Keratinocyte (primary cell): ENCODE results near the gene GNPNAT1. TPM values are rescaled to one million over a fixed set of nuclear protein-coding genes. Genes with fewer than 3 reads are reported as not detected.

Experiments
- DNase-seq: peaks from one replicate; pipeline ENCODE4 v3.0.0-alpha.2; 2011; ENCODE audit warnings: low read depth, missing footprints, low spot score
- FAIRE-seq: peaks from 2 replicates; lab custom pipeline; 2011; peaks lifted over from hg19 to GRCh38; lab: Jason Lieb, UNC
- H2AFZ ChIP-seq: 2 replicates; pipeline ENCODE4 v1.6.0; 2012; ENCODE audit warnings: low read length, control low read depth, inconsistent platforms; ENCODE audit not compliant: control insufficient read depth
- H3K27ac ChIP-seq: 2 replicates; pipeline ENCODE4 v1.5.1; 2011; ENCODE audit warnings: low read length; ENCODE audit not compliant: control insufficient read depth, insufficient read depth
- H3K27me3 ChIP-seq: 3 replicates; pipeline ENCODE4 v1.6.0; 2011; ENCODE audit warnings: low read length; ENCODE audit not compliant: control insufficient read depth, insufficient read depth; ENCODE audit errors: extremely low read depth
- H3K36me3 ChIP-seq, 2 experiments: 2 replicates in 1 of 2; 3 replicates in 1 of 2; pipeline ENCODE4 v1.5.1; 2011; ENCODE audit warnings: low read length in 2 of 2, mild to moderate bottlenecking in 1 of 2; ENCODE audit not compliant: control insufficient read depth in 2 of 2, insufficient read depth in 2 of 2; ENCODE audit errors: extremely low read depth in 1 of 2
- H3K4me1 ChIP-seq: 3 replicates; pipeline ENCODE4 v1.5.1; 2011; ENCODE audit warnings: low read length; ENCODE audit not compliant: control insufficient read depth, insufficient read depth; ENCODE audit errors: extremely low read depth
- H3K4me2 ChIP-seq: 3 replicates; pipeline ENCODE4 v1.6.0; 2011; ENCODE audit warnings: low read depth, low read length; ENCODE audit not compliant: control insufficient read depth, insufficient read depth; ENCODE audit errors: extremely low read depth
- H3K4me3 ChIP-seq, 3 experiments: fragments of 200-600 bp in 1 of 3; sonication (generic) in 1 of 3; 2 replicates in 2 of 3; 3 replicates in 1 of 3; pipeline ENCODE4 v1.5.1; 2011 to 2016; ENCODE audit warnings: low read length in 3 of 3, mild to moderate bottlenecking in 3 of 3, control low read depth in 2 of 3, inconsistent platforms in 1 of 3, low read depth in 1 of 3, mixed read lengths in 1 of 3, mixed run types in 1 of 3, moderate library complexity in 1 of 3; ENCODE audit not compliant: control insufficient read depth in 2 of 3, insufficient read depth in 2 of 3; ENCODE audit errors: extremely low read depth in 1 of 3
- H3K79me2 ChIP-seq: 2 replicates; pipeline ENCODE4 v1.6.0; 2012; ENCODE audit warnings: low read length; ENCODE audit not compliant: control insufficient read depth, insufficient read depth
- H3K9ac ChIP-seq: 3 replicates; pipeline ENCODE4 v1.6.0; 2011; ENCODE audit warnings: low read length; ENCODE audit not compliant: control insufficient read depth, insufficient read depth; ENCODE audit errors: extremely low read depth
- H3K9me1 ChIP-seq: 3 replicates; pipeline ENCODE4 v1.6.0; 2011; ENCODE audit warnings: low read length; ENCODE audit not compliant: control insufficient read depth, insufficient read depth; ENCODE audit errors: extremely low read depth
- H3K9me3 ChIP-seq: 2 replicates; pipeline ENCODE4 v1.5.1; 2012; ENCODE audit warnings: low read depth, low read length; ENCODE audit not compliant: control insufficient read depth
- H4K20me1 ChIP-seq: 3 replicates; pipeline ENCODE4 v1.6.0; 2011; ENCODE audit warnings: low read length; ENCODE audit not compliant: control insufficient read depth, insufficient read depth; ENCODE audit errors: extremely low read depth
- CTCF ChIP-seq, 3 experiments: IDR thresholded peaks in 1 of 3; conservative IDR thresholded peaks in 1 of 3; optimal IDR thresholded peaks in 1 of 3; 2 replicates in 2 of 3; 3 replicates in 1 of 3; pipeline versions ENCODE3 to v1.5.1; 2011; ENCODE audit warnings: low read length in 3 of 3, mild to moderate bottlenecking in 3 of 3, moderate library complexity in 2 of 3, control low read depth in 1 of 3, inconsistent platforms in 1 of 3; ENCODE audit not compliant: insufficient read depth in 2 of 3; ENCODE audit errors: extremely low read depth in 1 of 3
- EZH2 ChIP-seq: IDR thresholded peaks from one replicate; pipeline ENCODE4 v1.6.1; 2012; ENCODE audit warnings: inconsistent platforms, mild to moderate bottlenecking, low read length, moderate library complexity
- dilution Hi-C: fragments of 300-500 bp; cut with MboI; formaldehyde crosslinking; loops from one replicate; pipeline ENCODE4 v1.7.0; 2020; ENCODE audit warnings: low sequenced_read_pairs; ENCODE audit not compliant: extremely low pct_ligation_motif_present
- polyA plus RNA-seq, 5 experiments: library from polyadenylated mRNA; depleted of rRNA in 3 of 5; stranded (reverse) in 3 of 5; stranded (forward) in 1 of 5; unstranded in 1 of 5; fragments of >200 nt; gene quantifications; 1 replicate in 1 of 5; 2 replicates in 3 of 5; 3 replicates in 1 of 5; pipeline versions ENCODE4 v1.2.1 to v1.2.3, GENCODE V29; 2011 to 2012; ENCODE audit warnings: missing spikeins in 2 of 5, low read depth in 1 of 5, low replicate concordance in 1 of 5

GNPNAT1 gene
- polyA plus RNA-seq, 1 donor (not counting 4 experiments of a cell fraction or from before 2014, with no cell fraction given) = 45.5 TPM

- no peak for FAIRE-seq
- H3K27ac ChIP-seq = peak overlapping the region; percentile 87
- no peaks in the 10 kb centered on the region for H4K20me1 ChIP-seq
- peak overlapping the region; percentile 86 to 98 (median 98) for H3K4me3 ChIP-seq
- TF ChIP-seq CTCF (optimal IDR thresholded peaks at IDR 0.05 in 1 of 3, IDR thresholded peaks at IDR 0.05 in 1 of 3, conservative IDR thresholded peaks at IDR 0.05 in 1 of 3; ENCODE audit: extremely low read depth in 1 of 3, insufficient read depth in 2 of 3, low read length in 3 of 3) (no peak), EZH2 (no peak)
- H3K4me1 ChIP-seq = peaks cover 4% of the 10 kb centered on the region
- peak overlapping the region; percentile 94 for H3K4me2 ChIP-seq
- H3K36me3 ChIP-seq = peaks cover 0 to 5% of the 10 kb centered on the region in 2 experiments
- H3K79me2 ChIP-seq = peaks cover 35% of the 10 kb centered on the region
- H3K9ac ChIP-seq = peak overlapping the region; percentile 94
- H3K9me3 ChIP-seq = no peaks in the 10 kb centered on the region
- H3K9me1 ChIP-seq = no peaks in the 10 kb centered on the region
- dilution Hi-C loops = no loop called here
- peak overlapping the region; percentile 95 for H2AFZ ChIP-seq
- no peak for DNase-seq
- H3K27me3 ChIP-seq = no peaks in the 10 kb centered on the region
These were observed 60.7 kb downstream of the GNPNAT1 start for GRCh38 chr14:52730709-52731111.

- no peak for TF ChIP-seq CTCF (optimal IDR thresholded peaks at IDR 0.05 in 1 of 3, IDR thresholded peaks at IDR 0.05 in 1 of 3, conservative IDR thresholded peaks at IDR 0.05 in 1 of 3; ENCODE audit: extremely low read depth in 1 of 3, insufficient read depth in 2 of 3, low read length in 3 of 3)
These were observed 61.3 kb downstream of the GNPNAT1 start, which contains the start of gene STYX for GRCh38 chr14:52729925-52730708. Gene STYX, plus strand, starts transcription at chr14:52730166. Its CDS starts 309 bp downstream, at chr14:52730475.

More at GRCh38 chr14:52729925-52730708, 61.3 kb downstream of the GNPNAT1 start, which contains the start of gene STYX:
- Histone ChIP-seq H3K27me3 (no peaks in the 10 kb centered on the region), H3K4me3 (peak within 1 kb of the TSS; percentile 86 to 98 (median 98)), H3K4me2 (peak within 1 kb of the TSS; percentile 94), H3K27ac (peak within 1 kb of the TSS; percentile 87), H4K20me1 (no peaks in the 10 kb centered on the region), H3K79me2 (peaks cover 33% of the 10 kb centered on the region), H3K36me3 (peaks cover 0 to 9% of the 10 kb centered on the region in 2 experiments), H3K9me1 (no peaks in the 10 kb centered on the region), H3K4me1 (peaks cover 4% of the 10 kb centered on the region), H3K9me3 (no peaks in the 10 kb centered on the region), H2AFZ (peak within 1 kb of the TSS; percentile 95), H3K9ac (peak within 1 kb of the TSS; percentile 94)
- peak; percentile 75 for DNase-seq
- FAIRE-seq = no peak
- dilution Hi-C loops = no loop called here
